ENCODE results near the gene KCMF1.

Gene KCMF1

DNA sequence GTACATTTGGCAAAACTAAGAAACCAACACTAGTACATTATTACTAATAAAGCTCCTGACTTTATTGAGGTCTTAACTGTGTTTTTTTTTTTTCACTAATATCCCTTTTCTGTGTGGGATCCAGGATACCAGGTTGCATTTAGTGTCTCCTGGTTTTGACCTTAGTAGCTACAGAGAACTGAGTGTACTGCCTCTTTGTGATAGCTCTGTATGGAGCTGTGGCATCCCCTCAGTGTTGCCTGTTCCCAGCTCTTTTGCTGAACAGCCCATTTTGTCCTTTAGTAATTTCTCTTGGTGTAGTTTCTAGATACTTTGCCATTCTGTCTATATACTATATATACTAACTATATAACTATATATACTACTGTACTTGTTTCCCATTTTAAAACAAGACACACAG, 31.6 kb downstream of the KCMF1 start:
- DNase-seq (ENCODE audit: low spot score) = no peak
- no peak overlapping the region for H3K27ac ChIP-seq
- TF ChIP-seq, protein P1, sequence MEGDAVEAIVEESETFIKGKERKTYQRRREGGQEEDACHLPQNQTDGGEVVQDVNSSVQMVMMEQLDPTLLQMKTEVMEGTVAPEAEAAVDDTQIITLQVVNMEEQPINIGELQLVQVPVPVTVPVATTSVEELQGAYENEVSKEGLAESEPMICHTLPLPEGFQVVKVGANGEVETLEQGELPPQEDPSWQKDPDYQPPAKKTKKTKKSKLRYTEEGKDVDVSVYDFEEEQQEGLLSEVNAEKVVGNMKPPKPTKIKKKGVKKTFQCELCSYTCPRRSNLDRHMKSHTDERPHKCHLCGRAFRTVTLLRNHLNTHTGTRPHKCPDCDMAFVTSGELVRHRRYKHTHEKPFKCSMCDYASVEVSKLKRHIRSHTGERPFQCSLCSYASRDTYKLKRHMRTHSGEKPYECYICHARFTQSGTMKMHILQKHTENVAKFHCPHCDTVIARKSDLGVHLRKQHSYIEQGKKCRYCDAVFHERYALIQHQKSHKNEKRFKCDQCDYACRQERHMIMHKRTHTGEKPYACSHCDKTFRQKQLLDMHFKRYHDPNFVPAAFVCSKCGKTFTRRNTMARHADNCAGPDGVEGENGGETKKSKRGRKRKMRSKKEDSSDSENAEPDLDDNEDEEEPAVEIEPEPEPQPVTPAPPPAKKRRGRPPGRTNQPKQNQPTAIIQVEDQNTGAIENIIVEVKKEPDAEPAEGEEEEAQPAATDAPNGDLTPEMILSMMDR (conservative IDR thresholded peaks at IDR 0.05; ENCODE audit: low read depth) = no peak
- ChIA-PET POLR2A (ENCODE audit: low non-redundant PET) (no interaction called here), CTCF (interaction anchor here (0.7 kb wide), 1 partner anchor 10 kb away, joined by 3 read pairs; no protein-coding TSS in a partner anchor)

DNA sequence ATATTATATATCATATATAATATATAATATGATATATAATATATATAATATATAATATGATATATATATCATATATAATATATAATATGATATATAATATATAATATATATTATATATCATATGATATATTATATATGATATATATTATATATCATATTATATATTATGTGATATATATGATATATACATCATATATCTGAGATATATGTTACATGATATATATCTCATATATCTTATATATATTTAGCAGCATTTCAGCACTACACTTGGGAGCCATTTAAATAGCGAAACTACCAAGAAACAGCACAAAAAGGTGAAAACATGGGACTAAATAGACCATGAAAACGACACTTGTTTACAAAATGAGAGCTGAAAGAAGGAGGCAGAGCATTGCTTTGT, 37.3 kb downstream of the KCMF1 start:
- ChIA-PET POLR2A (ENCODE audit: low non-redundant PET) (no interaction called here), CTCF (interaction anchor here (0.6 kb wide), 1 partner anchor 69 kb away, joined by 7 read pairs; no protein-coding TSS in a partner anchor)
- H3K27ac ChIP-seq = no peak overlapping the region
- DNase-seq (ENCODE audit: low spot score) = no peak
- TF ChIP-seq, protein P1 (conservative IDR thresholded peaks at IDR 0.05; ENCODE audit: low read depth) = no peak

DNA sequence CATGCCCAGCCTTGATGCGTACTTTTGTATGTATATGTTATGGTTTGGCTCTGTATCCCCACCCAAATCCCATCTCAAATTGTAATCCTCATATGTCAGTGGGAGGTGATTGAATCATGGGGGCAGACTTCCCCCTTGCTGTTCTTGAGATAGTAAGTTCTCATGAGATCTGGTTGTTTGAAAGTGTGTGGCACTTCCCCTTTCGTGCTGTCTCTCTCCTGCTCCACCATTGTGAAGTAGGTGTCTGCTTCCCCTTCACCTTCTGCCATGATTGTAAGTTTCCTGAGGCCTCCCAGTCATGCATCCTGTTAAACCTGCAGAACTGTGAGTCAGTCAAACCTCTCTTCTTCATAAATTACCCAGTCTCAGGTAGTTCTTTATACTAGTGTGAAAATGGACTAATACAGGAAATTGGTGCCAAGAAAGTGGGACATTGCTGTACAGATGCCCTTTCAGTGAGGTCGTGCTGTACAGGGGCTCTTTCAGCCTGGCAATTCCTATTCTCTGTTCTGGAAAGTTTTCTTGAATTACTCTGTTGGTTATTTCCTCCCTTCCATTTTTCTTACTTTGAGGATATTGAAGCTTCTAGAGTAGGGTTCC, 38.2 kb downstream of the KCMF1 start:
- TF ChIP-seq, protein P1 (conservative IDR thresholded peaks at IDR 0.05; ENCODE audit: low read depth) = no peak
- no peak overlapping the region for H3K27ac ChIP-seq
- CTCF ChIA-PET = interaction anchor here (0.6 kb wide), 1 partner anchor 70 kb away, joined by 7 read pairs; no protein-coding TSS in a partner anchor
- POLR2A ChIA-PET (ENCODE audit: low non-redundant PET) = no interaction called here
- no peak for DNase-seq (ENCODE audit: low spot score)

DNA sequence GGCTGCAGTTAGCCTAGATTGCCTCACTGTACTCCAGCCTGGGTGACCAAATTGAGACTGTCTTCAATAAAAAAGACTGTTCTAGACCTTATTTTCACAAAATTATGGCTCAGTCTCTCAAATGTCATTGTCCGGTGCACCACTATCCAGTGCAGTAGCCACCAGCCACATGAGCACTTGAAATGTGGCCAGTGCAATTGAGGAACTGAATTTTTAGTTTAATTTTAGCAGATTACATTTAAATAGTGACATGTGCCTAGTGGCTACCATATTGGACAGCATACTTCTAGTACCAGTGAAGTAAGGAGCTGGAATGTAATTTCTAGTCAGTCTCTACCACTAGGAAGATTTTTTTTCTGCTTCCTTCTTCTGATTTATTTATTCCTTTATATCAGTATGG, 39.4 kb downstream of the KCMF1 start:
- POLR2A ChIA-PET (ENCODE audit: low non-redundant PET) = no interaction called here

DNA sequence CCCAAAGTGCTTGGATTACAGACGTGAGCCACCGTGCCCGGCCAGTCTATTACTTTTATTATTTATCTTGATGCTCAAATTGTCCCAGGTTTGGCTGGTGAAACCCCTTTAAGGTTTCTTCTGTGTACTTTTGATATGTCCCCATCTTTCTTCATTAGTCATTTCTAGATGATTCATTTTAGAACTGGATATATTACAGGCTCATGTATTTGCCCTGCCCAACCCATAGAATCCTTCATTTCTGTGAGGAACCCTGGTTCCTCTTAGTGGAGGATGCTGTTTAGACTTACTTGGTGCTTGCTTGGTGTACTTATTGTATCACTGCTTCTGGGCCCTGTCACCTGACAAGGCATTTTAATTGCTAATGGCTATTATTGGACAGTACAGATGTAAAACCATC, 40.1 kb downstream of the KCMF1 start:
- H3K27ac ChIP-seq = no peak overlapping the region
- POLR2A ChIA-PET (ENCODE audit: low non-redundant PET) = no interaction called here
- CTCF ChIA-PET = no interaction called here
- TF ChIP-seq, protein P1 (conservative IDR thresholded peaks at IDR 0.05; ENCODE audit: low read depth) = no peak
- peak; percentile 19 for DNase-seq (ENCODE audit: low spot score)

More for the DNA sequence above, 39.4 kb downstream of the KCMF1 start:
- TF ChIP-seq, protein P1 (conservative IDR thresholded peaks at IDR 0.05; ENCODE audit: low read depth) = no peak
- DNase-seq (ENCODE audit: low spot score) = no peak
- H3K27ac ChIP-seq = no peak overlapping the region
- CTCF ChIA-PET = no interaction called here

DNA sequence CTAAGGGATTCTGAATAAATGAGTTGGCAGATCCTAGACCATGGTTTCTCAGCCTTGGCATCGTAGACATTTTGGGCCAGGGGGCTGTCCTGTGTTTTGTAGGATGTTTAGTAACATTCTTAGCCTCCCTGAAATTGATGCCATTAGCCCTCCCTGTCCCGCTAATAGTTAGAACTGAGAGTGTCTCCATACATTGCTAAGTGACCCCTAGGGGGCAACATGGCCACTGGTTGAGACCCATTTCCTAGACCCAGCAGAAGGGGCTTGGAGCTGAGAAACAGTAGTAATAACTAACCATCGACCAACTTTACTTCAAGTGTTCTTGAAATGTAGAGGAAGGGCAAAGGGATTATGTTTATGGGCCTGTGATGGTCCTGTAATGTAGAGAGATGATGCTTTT, 40.8 kb downstream of the KCMF1 start:
- H3K27ac ChIP-seq = no peak overlapping the region
- CTCF ChIA-PET = no interaction called here
- POLR2A ChIA-PET (ENCODE audit: low non-redundant PET) = no interaction called here
- DNase-seq (ENCODE audit: low spot score) = no peak
- TF ChIP-seq, protein P1 (conservative IDR thresholded peaks at IDR 0.05; ENCODE audit: low read depth) = no peak

Data from RWPE1 (cell line).